HG02973 (cell line): Measurements from ENCODE around the gene DSG3.

ENCODE experiments used
- ATAC-seq: cut with Tn5 transposase; IDR thresholded peaks from one replicate; pipeline ENCODE4 v1.9.1; 2021; ENCODE audit warnings: moderate library complexity; ENCODE audit not compliant: unreplicated experiment

DSG3 gene

GRCh38 chr18:31430554-31430953 lies 17.0 kb upstream of the DSG3 start:
- ATAC-seq: no peak

- ATAC-seq: no peak
Observed at GRCh38 chr18:31432316-31432715, 15.2 kb upstream of the DSG3 start.

- ATAC-seq: no peak
Observed at GRCh38 chr18:31436825-31437224, 10.7 kb upstream of the DSG3 start.

- peak; percentile 92 for ATAC-seq
Observed at GRCh38 chr18:31438402-31438801, 9.1 kb upstream of the DSG3 start.

DNA sequence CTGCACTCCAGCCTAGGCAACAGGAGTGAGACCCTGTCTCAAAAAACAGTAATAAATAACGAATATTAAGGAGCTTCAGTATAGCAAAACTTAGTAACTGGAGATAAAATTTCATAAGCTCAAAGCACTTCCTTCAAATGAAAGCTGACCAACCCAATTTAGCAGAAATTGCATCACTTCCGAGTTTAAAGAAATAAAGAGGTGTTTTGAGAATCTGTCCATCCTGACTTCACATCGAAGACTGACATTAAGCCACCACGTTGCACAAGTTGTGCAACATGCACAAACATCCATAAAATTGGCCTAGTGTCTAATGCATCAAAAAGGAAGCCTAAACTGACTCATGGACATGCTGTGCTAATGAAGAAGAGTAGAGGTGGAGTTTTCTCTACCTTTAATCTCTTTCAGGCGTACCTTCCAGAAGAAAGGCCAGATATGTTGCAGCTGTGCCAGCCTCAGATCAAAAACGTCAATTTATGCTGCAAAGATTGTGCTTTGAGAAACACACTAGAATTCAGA lies 7.7 kb upstream of the DSG3 start:
- ATAC-seq: no peak

DNA sequence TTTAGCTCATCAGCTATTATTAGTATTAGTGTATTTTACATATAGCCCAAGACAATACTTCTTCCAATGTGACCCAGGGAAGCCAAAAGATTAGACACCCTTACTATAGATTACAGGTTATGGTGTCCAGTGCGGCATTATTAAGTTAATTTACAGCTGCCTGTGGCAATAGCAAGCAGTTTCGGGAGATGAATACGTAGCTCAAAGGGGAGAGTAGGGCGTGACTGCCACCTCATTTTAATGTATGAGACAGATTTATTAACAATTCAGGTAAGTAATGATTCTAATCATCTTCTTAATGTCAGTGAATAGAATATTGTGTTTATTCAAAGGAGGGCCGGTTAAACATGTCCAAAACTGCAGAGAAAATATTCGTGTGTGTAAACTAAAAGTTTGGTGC lies 6.8 kb upstream of the DSG3 start:
- no peak for ATAC-seq

DNA sequence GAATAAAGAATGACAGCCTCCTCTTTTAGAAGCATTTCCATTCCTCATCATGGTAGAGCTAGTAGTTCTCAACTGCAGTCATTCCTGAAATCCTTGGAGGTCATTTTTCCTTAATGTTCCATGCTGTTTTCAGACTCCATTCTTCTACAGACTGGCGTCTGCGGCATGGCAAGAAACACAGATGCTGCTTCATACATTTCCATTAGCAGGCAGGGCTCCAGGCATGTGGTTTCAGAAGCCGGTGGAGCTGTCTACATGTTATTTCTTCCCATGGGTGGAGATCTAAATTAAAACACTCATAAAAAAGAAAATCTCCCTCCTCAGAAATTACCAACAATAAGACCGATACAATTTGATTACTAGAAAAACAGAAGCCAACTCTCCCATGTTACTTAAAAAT lies 6.0 kb upstream of the DSG3 start:
- ATAC-seq: no peak

DNA sequence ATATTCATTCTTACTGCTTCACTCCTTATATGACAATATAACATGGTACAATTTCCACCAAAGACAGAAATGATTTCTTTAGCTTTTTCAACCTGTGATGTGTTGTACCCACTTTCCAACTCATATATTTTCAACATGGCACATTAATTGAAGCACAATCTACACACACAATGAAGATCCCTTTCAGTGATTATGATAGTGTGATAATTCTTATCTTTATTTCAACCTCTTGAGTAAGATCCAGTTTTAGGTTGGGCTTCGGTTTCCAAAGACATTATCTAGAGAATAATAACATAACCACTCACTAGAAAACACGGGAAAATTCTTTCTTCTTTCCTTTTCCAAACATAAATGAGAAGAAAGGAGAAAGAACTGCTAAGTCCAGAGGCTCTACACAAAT lies 3.4 kb upstream of the DSG3 start:
- no peak for ATAC-seq

DNA sequence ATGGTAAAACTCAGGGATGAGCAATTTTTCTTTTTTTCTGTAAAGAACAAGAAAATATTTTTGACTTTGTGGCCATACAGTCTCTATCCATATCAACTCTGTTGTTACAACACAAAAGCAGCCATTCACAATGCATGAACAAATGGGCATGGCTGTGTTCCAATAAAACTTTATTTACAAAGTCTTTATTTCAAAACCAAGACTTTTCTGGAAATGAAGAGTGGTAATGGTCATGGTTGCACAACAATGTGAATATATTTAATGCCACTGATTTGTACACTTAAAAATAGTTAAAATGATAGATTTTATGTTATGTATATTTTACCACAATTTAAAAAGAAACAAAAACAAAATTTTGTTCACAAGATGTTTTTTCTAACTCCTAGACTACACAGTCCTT lies 1.6 kb upstream of the DSG3 start:
- ATAC-seq: no peak

DNA sequence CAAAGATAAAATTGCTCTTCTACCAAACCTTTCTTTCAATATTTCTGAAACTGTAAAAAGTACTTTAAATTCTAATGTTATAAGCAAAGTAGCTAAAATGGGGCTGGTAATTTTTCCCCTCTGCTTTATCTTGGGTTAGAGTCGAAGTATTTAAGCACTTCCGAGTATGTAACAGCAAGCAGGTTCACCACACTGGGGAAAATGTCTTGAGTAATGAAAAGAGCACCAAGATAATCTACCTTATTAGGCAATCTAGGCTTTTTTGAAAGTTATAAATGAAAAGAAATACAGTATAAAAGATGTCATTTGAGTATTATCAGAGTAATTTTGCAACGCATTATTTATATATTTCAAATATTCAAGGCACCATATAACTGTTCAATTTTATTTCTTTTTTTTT lies 687 bp upstream of the DSG3 start:
- no peak for ATAC-seq

DNA sequence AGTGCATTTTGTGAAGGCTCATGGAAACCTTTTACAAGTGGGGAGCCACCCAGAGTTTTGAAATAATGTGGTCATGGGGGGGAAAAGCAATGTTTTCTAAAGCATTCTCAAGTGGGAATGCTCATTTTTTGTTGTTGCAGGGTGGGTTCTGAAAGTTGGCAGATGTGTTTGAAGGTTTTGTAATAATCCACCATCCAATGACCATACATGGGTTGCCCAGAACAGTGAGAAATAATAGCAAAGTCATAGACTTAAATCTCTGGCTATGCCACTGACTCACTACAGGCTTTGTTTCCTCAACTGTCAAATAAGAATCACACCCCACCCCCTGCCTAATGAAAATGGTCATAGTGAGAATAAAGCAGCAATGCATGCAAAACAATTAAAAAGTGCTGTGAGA lies 2.9 kb downstream of the DSG3 start:
- ATAC-seq: no peak

GRCh38 chr18:31451625-31452024 lies 4.1 kb downstream of the DSG3 start:
- no peak for ATAC-seq

GRCh38 chr18:31454066-31454708 lies 6.6 kb downstream of the DSG3 start:
- ATAC-seq: no peak

- no peak for ATAC-seq
Observed at GRCh38 chr18:31469629-31470028, 22.1 kb downstream of the DSG3 start.

GRCh38 chr18:31478688-31479087 lies 31.1 kb downstream of the DSG3 start:
- no peak for ATAC-seq

DNA sequence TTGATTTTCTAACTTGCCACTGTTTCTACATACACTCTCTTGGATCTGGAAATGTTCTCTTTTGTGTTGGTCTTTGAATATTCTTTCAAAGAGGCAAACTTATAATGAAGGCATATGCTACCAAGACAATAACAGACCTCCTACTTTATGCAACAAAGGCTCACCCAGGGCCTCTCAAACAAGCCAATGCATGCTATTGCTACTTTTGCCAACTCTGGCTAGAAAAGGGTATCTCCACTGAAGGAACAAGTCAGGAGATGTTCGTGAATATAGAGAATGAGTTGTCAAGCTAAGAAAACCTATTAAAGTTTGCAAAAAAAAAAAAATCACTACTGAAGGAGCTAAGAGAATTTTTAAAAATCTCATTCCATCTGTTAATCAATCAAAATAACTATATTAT lies 34.5 kb downstream of the DSG3 start:
- no peak for ATAC-seq

DNA sequence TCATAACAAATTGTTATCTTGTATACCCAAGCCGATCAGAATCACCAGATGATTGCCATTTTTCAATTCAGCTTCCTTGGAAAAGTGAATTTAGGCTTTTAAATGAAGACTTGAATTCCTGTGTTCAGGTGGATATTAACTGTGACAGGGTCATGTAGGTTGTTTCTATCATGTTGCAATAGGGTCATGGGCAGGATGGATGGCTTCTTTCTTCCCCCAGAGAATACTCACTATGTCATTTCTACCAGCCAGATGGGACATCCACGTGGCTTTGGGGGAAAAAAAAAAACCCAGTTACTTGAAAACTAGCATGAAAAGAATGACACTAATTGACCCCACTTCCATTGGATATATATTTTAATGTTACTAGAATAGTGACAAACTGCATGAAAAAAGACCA lies 35.9 kb downstream of the DSG3 start:
- ATAC-seq: no peak

DNA sequence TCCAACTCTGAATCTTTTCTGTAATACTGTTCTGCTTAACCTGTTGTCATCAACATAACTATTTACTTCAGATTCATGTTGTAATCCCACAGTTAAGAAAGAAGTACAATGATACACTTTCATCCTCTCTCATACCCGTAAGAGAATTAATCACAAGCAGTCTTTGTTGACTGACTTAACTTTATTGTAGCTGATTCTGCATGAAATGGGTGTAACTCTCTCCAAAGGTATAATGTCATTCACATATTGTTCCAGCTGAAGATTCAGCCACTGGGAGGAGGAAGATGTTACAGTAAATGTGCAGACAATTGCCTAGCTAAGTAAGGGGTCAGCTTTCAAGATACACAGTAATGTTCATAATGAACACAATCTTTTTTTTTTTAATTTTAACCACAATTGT lies 36.9 kb downstream of the DSG3 start:
- no peak for ATAC-seq

DNA sequence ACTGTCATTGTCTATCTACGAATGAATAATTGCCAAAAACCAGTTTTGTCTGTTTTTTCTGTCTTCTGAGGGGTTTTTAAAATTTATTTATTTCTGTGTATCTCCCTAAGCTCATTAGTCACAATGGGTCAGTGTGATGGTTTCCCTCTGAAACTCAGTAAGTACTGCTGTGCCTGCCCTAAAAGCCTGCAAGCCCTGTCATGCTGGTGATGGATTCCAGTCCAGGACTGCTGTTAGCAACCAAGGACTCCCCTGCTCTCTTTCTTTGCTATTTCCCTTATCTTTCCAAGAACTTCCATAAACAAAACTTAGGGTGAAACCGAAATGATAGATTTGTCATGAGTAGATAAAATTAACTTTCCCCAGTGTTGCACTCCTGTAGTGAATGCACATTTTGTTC lies 38.6 kb downstream of the DSG3 start:
- ATAC-seq: no peak

DNA sequence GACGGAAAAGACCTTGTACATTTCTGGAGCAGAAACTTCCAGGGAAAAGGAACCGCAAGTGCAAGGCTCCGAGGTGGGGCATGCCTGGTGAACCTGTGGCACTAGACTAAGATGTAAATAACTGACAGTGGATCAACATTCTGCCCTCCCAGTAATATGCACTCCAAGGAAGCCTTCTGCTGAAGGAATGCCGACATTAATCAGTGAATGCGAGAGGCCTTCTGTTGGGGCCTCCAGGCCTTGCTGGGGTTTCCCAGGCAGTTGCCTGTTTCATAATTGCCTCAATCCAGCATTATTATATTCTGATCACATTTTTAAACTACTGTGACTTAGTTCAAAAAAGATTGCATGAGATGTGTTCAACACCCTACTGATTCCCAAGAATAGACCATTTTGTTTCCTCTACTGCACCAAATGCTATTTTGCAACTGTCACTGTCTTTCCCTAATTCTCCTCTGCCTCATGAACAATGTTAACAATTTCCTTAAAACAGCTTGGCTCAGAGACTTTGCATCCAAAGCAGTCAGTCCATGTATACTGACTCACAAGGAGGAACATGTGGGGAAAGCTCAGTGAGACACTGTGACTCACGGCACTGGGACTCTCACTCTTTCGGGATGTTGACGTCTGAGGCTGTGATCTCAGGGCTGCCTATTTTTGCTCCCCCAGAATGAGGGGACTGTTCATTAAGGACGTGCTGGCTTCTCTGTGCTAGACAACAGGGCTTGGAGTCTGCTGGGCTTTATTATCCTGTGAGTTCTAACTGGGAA lies 39.9 kb downstream of the DSG3 start:
- ATAC-seq: no peak

GRCh38 chr18:31489311-31489710 lies 41.8 kb downstream of the DSG3 start:
- no peak for ATAC-seq

DNA sequence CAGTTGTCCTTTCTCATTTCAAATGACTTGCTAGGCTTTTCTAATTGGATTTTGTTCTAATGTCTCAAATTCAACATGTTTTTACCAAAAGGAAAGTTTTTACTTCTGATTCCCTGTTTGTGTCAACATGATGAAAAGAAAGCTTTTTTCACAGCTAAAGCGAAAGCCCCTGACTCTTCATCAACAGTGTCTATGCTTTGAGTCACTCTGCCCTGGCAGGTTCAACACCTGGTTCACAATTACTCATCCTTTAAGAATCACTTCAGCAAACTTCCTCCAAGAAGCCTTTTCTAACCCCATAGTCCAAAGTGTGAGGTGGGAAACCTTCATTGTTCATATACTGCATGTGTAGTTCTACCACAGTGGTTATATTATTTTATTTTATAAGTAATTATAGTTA lies 42.8 kb downstream of the DSG3 start:
- peak; percentile 86 for ATAC-seq

GRCh38 chr18:31490833-31491232 lies 43.3 kb downstream of the DSG3 start:
- no peak for ATAC-seq
